Hepatocyte (in vitro differentiated cells): ENCODE results near the gene WNT7A. TPM values are rescaled to one million over a fixed set of nuclear protein-coding genes. Genes with fewer than 3 reads are reported as not detected.

ENCODE experiments used
- DNase-seq: peaks from one replicate; pipeline ENCODE4 v3.0.0-alpha.2; 2016; ENCODE audit warnings: low spot score
- H2AFZ ChIP-seq: fragments of 200-600 bp; sonication (generic); 2 replicates; pipeline ENCODE4 v1.6.0; 2016; ENCODE audit warnings: antibody characterized with exemption, mild to moderate bottlenecking
- H3K27ac ChIP-seq: fragments of 200-600 bp; sonication (generic); 2 replicates; pipeline ENCODE4 v1.5.1; 2016; ENCODE audit warnings: mild to moderate bottlenecking
- H3K27me3 ChIP-seq: fragments of 200-600 bp; sonication (generic); 2 replicates; pipeline ENCODE4 v1.6.1; 2016
- H3K36me3 ChIP-seq: fragments of 200-600 bp; sonication (generic); replicated peaks from 2 replicates; pipeline ENCODE4 v1.5.1; 2016; ENCODE audit warnings: low read depth; ENCODE audit not compliant: insufficient read depth
- H3K4me1 ChIP-seq: fragments of 200-600 bp; sonication (generic); 2 replicates; pipeline ENCODE4 v1.5.1; 2016; ENCODE audit warnings: mild to moderate bottlenecking, moderate library complexity; ENCODE audit not compliant: insufficient read depth
- H3K4me2 ChIP-seq: fragments of 200-600 bp; sonication (generic); 2 replicates; pipeline ENCODE4 v1.6.0; 2016
- H3K4me3 ChIP-seq: fragments of 200-600 bp; sonication (generic); 2 replicates; pipeline ENCODE4 v1.5.1; 2016; ENCODE audit warnings: mild to moderate bottlenecking
- H3K79me2 ChIP-seq: fragments of 200-600 bp; sonication (generic); 2 replicates; pipeline ENCODE4 v1.6.0; 2017; ENCODE audit warnings: mild to moderate bottlenecking
- H3K9me2 ChIP-seq: fragments of 200-600 bp; sonication (generic); replicated peaks from 2 replicates; pipeline ENCODE4 v1.6.0; 2017; ENCODE audit warnings: mild to moderate bottlenecking; ENCODE audit not compliant: insufficient read depth
- H3K9me3 ChIP-seq: fragments of 200-600 bp; sonication (generic); 2 replicates; pipeline ENCODE4 v1.5.1; 2016; ENCODE audit warnings: low read depth, mild to moderate bottlenecking
- H4K20me1 ChIP-seq: fragments of 200-600 bp; sonication (generic); 2 replicates; pipeline ENCODE4 v1.6.0; 2016; ENCODE audit warnings: mild to moderate bottlenecking; ENCODE audit not compliant: insufficient read depth, poor library complexity, severe bottlenecking
- CTCF ChIP-seq: fragments of 200-600 bp; sonication (generic); IDR thresholded peaks from 2 replicates; pipeline ENCODE4 v1.5.1; 2016; ENCODE audit warnings: antibody characterized with exemption, mild to moderate bottlenecking; ENCODE audit not compliant: poor library complexity
- EZH2 ChIP-seq: fragments of 200-600 bp; sonication (generic); IDR thresholded peaks from 2 replicates; pipeline ENCODE4 v1.6.1; 2016; ENCODE audit warnings: antibody characterized with exemption, mild to moderate bottlenecking, borderline replicate concordance
- EZH2phosphoT487 ChIP-seq: fragments of 200-600 bp; sonication (generic); IDR thresholded peaks from one replicate; pipeline ENCODE4 v1.6.1; 2018; ENCODE audit warnings: antibody characterized with exemption, mild to moderate bottlenecking, low read depth, moderate library complexity; ENCODE audit not compliant: unreplicated experiment, severe bottlenecking
- WGBS: methylation state at CpG from one replicate; pipeline ENCODE4 v1.1.6; 2016; ENCODE audit warnings: low lambda C conversion rate; ENCODE audit errors: missing lambda C conversion rate; 5-methylcytosine and 5-hydroxymethylcytosine counted together
- polyA plus RNA-seq: library from polyadenylated mRNA; unstranded; fragments of >200 nt; fragmentation: Nextera tagmentation; extraction: Ambion mirVana; gene quantifications from 2 replicates; pipeline ENCODE4 v1.2.1, GENCODE V29; 2016
- total RNA-seq: library from RNA; depleted of rRNA; stranded (reverse); fragments of >200 nt; gene quantifications from 2 replicates; pipeline ENCODE4 v1.2.3, GENCODE V29; 2014

WNT7A gene
- total and polyA plus RNA-seq, 2 experiments from 2014 or later: 0.04 to 0.13 TPM

GRCh38 chr3:13767896-13768295, 112.0 kb downstream of the WNT7A start:
- DNase-seq: no peak
- Histone ChIP-seq H3K27ac (no peak overlapping the region), H3K9me3 (no peaks in the 10 kb centered on the region), H3K27me3 (no peaks in the 10 kb centered on the region), H3K4me3 (no peak overlapping the region), H4K20me1 (no peaks in the 10 kb centered on the region), H3K36me3 (no peaks in the 10 kb centered on the region), H2AFZ (no peak overlapping the region), H3K4me1 (peaks cover 11% of the 10 kb centered on the region), H3K79me2 (no peaks in the 10 kb centered on the region), H3K9me2 (no peaks in the 10 kb centered on the region), H3K4me2 (no peak overlapping the region)
- TF ChIP-seq EZH2 (no peak), CTCF (no peak), EZH2phosphoT487 (no peak)
- WGBS: 54% methylated on average over 4 of the region's 4 CpGs

- Histone ChIP-seq H3K9me3 (no peaks in the 10 kb centered on the region), H3K4me3 (no peak overlapping the region), H3K4me2 (no peak overlapping the region), H4K20me1 (no peaks in the 10 kb centered on the region), H3K36me3 (no peaks in the 10 kb centered on the region), H3K27ac (no peak overlapping the region), H3K4me1 (peaks cover 11% of the 10 kb centered on the region), H3K79me2 (no peaks in the 10 kb centered on the region), H3K27me3 (no peaks in the 10 kb centered on the region), H3K9me2 (no peaks in the 10 kb centered on the region), H2AFZ (no peak overlapping the region)
- no peak for TF ChIP-seq EZH2phosphoT487
- no peak for TF ChIP-seq EZH2
- TF ChIP-seq CTCF: no peak
- WGBS: 94% methylated on average over 6 of the region's 6 CpGs
- DNase-seq: no peak
These were observed 112.8 kb downstream of the WNT7A start for GRCh38 chr3:13767030-13767429.

Other genes with a start within 250 kb of the WNT7A start
- 14.6 and 15.2 TPM in 2 replicates for gene CHCHD4, start 244.8 kb upstream of the WNT7A start, total RNA-seq
- gene CHCHD4, start 244.8 kb upstream of the WNT7A start, polyA plus RNA-seq: 21.8 and 22.8 TPM in 2 replicates
- 66.4 and 73.1 TPM in 2 replicates for gene TMEM43, start 245.0 kb upstream of the WNT7A start, total RNA-seq
- 52.7 and 59.4 TPM in 2 replicates for gene TMEM43, start 245.0 kb upstream of the WNT7A start, polyA plus RNA-seq